CD4-positive, alpha-beta T cell treated with Interleukin-4 for 4 hours (primary cell): ENCODE measurements around the gene ZNF385C.

Source experiments
- DNase-seq: peaks from one replicate; pipeline ENCODE4 v3.0.0-alpha.2; 2020

ZNF385C gene

DNA sequence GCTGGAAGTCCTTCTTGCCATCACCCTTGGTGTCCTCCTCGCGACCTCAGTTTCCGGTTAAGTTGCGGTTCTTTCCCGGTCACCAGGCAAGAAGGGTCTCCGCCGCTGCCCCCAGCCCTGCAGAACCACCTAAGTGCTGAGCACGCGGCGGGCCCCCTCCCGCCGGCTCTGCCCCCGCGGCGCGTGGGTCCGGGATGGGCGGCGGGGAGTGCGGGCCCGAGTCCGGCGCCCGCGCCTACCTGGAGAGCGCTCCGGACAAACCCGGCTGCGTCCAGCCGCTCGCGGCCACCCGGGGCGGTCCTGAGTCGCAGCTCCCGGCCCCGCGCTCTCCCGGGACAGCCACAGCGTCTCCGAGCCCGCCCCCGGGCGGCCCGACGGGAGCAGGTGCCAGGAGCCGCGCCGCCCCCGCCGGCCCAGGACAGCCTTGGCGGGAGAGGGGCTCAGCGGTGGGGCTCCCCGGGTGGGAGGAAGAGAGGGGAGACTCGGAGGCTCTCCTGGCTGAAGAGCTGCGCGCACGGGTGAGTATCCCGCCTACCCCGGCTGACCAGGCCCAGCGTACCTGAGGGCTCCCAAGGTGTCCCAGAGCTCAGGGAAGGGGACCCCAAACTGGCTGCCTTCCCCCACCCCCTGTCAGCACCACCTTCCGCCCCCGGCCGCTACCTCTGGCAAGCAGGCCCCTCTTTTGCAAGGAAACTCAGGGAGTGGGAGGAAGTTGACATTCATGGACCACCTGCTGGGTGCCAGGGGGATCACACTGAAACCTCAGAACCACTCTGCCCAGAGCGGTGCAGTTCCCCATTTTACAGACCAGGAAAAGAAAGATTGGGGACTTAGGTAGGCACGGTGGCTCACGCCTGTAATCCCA lies 25.7 kb downstream of the ZNF385C start:
- no peak for DNase-seq

DNA sequence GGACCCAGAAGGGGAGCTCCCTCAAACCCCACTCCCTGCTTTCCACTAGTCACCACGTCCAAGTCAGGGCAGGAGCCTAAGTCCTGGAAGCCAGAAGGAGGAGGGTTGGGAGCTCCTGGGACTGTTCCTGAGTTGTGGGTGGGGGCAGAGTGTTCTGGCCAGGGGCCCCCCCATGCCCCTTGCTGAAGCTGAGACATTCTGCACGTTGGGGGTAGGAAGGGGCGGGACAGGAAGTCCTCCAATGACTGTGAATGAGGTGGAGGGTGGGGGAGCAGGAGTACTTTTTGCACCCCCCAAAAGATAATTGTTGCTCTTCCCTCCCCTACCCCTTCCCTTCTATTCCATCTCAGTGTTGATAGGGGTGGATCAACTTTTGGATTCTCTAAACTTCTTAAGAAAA lies 26.5 kb downstream of the ZNF385C start:
- no peak for DNase-seq

DNA sequence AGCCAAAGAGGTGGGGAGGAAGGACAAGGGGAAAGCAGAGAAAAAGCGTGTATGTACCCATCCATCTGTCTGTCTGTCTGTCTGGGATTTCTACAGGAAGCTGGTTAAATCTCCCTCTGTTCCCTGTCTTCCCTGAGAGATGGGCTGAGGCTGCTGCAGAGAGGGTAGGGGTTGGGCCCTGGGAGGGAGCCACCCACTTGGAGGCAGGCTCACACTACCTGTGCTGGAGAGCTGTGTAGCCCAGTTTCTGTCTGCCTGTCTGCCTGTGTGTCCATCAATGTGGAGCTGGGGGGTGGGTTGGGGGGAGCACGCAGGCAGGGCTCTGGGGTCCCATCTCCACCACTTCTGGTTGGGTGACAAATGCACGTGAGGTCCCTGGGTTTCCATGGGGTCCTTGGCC lies 29.3 kb downstream of the ZNF385C start:
- DNase-seq, result no peak

- DNase-seq, result peak; percentile 62
Observed at GRCh38 chr17:42067371-42068091, 30.7 kb downstream of the ZNF385C start.

DNA sequence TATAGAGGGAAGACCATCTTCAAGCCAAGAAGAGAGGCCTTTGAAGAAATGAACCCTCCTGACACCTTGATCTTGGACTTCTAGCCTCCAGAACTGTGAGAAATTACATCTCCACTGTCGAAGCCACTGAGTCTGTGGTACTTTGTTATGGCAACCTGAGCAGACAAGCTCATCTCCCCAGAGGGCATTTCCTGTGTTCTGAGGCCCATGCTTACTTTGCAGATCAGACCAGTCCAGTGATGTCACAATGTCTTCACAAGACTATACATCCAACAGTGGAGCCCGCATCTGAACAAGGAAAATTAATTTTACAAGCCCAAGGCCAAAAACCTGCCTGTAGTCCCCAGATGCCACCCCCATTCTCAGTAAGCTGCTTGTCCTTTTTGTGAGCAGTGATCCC lies 33.1 kb downstream of the ZNF385C start:
- no peak for DNase-seq

- DNase-seq, result no peak
Observed at GRCh38 chr17:42062681-42063080, 35.6 kb downstream of the ZNF385C start.

DNA sequence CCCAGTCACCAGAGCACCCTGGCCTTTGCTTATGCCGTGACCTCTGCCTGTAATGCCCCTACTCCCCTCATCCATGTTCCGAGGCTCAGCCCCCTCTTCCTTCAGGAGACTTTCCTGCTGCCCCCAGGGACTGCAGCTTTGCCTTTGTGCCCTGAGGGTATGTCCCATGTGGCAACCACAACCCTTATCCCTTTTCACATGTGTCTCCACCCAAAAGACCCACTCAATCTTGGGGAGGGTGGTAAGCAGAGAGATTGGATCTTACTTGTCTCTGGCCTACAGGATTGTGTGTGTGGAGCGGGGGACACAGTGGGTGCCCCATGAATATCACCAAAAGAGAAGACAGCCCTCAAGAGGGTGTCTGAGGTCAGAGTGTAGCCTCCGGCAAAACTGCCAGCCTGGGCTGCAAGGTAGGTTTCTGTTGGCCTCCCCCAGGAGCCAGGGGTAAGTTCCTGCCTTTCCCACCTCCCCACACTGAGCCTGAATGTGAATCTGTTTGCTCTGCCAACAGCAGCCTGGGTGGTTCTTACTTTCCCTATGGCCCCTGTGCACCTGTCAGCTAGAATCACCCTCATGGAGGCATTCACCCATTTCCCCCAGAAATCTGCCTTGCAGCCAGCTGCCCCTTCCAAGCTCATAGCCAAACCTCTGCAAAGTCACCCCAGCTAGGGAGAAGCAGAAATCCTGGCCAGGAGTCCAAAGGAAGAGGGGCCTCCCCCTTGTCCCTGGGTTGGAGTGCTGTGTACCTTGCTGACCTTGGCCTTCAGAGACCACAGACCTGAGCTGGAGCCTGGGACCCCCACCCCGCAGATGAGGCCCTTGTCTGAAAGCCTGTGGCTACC lies 36.4 kb downstream of the ZNF385C start:
- no peak for DNase-seq

DNA sequence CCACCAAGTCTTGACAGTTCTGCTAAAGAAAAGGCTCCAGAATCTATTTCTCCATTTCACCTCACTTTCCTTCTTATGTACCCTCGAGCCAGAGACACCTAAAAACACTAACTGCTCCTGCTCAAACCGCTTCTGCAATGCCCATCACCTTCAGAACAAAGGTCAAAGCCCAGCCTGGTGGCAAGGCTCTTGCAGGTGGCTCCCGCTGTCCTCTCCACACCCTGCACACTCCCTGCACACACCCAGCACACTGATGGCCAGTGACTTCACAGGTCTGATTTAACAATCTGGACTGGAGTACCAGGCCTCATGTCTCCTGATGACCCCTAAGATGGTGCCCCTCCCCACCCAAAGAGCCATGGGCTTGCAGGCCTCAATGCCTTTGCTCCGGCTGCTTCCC lies 38.0 kb downstream of the ZNF385C start:
- no peak for DNase-seq

DNA sequence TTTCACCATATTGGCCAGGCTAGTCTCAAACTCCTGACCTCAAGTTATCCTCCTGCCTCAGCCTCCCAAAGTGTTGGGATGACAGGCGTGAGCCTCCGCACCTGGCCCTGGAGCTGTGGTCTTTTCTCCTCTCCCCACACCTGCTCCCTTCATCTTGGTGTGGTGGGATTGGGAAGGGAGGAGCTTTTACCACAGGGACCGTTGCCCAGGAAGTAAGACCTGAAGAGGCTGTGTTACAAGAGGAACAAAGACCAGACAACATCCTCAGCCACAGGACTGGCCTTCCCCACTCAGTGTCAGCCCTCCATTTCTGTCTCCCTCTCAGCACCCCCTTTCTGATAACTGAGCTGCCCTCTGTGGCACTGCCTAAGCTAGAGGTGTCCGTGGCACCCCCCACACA lies 38.5 kb downstream of the ZNF385C start:
- no peak for DNase-seq

GRCh38 chr17:42058063-42058462 lies 40.2 kb downstream of the ZNF385C start:
- no peak for DNase-seq

DNA sequence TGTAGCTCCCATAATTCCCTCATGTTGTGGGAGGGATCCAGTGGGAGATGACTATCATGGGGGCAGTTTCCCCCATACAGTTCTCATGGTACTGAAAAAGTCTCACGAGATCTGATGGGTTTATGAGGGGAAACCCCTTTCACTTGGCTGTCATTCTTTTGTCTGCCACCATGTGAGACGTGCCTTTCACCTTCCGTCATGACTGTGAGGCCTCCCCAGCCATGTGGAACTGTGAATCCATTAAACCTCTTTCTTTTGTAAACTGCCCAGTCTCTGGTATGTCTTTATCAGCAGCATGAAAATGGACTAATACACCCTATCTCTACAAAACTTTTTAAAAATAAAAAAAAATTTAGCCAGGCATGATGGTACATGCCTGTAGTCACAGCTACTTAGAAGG lies 41.6 kb downstream of the ZNF385C start:
- no peak for DNase-seq

- DNase-seq, result no peak
Observed at GRCh38 chr17:42055496-42055895, 42.8 kb downstream of the ZNF385C start.

DNA sequence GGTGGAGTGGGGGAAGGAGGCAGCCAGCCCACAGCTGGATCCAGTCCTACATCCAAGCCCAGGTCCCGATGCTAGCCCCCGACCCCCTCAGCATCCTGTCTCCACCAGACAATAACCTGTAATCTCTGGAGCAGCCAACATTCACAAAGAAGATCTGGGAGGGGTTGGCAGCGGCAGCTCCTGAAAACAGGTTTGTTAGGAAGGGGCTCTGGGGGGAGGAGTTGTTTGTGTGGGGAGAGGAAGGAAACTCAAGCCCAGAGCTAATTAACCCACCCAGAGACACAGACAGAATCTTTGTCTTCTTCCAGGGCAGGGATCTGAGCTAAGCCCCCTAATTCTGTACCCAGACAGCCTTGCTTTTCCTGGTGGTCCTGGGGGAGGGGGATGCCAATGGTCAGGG lies 43.2 kb downstream of the ZNF385C start:
- DNase-seq, result no peak

DNA sequence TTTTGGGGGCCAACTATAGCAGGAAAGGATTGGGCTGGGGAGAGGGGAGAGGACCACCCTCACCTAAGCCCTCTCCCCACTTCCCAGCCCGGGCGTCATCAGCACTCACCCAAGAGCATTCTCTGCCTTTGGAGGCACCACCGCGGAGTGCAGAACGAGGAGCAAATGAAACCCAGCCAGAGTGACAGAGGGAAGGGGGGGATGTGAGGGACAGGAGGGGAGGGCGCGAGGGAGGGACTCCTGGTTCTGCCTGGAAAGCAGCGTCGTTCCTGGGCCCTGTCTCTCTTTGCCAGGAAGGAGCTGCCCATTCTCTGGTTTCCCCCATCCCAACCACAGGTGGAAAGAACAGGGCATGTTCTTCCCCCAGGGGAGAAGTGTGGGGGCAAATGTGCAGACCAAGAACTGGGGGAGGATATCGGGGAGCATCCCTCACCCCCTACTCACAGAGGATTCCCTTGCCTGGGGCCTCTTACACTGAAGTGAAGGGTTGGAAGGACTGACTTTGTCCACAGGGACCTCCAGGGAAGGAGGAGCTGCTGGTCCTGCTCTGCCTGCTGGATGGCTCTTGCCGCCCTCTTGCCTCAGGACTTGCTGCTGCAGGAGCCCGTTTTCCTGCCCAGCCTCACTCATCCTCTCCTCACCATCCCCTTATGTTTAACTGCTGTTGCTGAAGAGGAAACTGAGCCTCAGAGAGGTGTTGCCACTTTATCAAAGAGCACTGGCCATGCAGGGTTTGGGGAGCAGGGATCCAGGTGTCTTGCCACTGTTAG lies 44.4 kb downstream of the ZNF385C start:
- DNase-seq, result no peak

GRCh38 chr17:42052346-42052877 lies 45.9 kb downstream of the ZNF385C start:
- DNase-seq, result no peak

DNA sequence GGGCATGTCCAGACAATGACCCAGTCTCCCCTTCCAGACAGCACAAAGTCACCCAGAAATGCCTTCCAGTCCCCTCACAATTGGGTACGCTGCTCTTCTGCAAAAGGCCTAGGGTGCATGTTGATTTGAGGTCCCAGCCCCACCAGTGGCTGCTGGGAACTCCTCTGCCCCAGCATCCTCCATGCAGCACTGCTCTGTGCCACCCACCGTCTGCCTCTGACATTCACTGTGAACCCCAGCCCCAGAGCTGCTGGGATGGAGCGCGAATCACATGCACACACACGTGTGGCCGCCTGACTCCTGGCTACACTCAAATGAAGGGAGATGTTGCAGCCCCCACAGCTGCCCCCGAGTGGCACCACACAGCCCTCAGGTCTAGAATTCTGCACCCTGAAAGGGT lies 46.6 kb downstream of the ZNF385C start:
- DNase-seq, result no peak

DNA sequence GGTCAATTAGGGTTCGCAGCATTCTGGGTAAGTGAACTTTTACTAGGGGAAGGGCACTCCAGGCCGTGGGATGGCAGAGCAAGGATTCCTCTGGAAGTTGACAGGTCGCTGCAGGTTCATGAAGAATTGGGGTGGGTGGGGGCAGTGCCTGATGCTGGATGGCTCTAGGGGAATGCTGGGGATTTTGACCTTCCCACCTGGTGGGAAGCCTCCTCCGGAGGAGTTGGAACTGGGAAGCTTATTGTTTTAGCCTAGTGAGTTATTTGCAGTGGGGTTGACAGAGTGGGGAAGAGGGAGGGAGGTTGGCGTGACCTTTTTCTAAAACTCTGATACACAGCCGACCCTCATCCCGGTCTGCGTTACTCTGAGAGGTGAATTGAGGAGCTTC lies 47.3 kb downstream of the ZNF385C start:
- DNase-seq, result no peak

- peak; percentile 26 for DNase-seq
Observed at GRCh38 chr17:42050393-42051012, 47.8 kb downstream of the ZNF385C start, which contains the start of gene C17orf113. Gene C17orf113 (minus strand): TSS chr17:42050601. CDS start chr17:42043376, 7,225 bp downstream.

DNA sequence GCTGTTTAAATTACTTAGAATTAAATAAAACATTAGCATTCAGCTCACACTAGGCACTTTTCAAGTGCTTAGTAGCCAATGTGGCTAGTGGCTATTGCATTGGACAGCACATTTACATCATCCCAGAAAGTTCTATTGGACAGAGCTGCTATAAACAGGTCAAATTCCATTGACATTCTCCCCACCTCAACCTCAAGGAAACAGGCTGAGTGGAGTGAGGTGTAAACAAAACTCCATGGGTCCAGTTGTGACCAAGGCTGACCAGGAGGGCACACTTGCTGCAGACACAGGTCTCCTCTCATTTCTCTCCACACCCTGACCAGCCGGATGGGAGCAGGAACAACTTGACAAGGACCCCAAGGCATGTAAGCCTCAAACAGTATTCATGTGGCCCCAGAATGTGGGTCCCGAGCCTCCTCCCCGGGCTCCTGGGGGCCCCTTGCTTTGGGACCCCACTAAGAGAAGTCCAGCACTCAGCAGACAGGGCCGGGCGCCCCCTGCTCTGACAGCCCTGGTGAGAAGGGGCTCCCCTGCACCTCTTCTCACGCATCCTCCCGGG lies 48.4 kb downstream of the ZNF385C start:
- no peak for DNase-seq

DNA sequence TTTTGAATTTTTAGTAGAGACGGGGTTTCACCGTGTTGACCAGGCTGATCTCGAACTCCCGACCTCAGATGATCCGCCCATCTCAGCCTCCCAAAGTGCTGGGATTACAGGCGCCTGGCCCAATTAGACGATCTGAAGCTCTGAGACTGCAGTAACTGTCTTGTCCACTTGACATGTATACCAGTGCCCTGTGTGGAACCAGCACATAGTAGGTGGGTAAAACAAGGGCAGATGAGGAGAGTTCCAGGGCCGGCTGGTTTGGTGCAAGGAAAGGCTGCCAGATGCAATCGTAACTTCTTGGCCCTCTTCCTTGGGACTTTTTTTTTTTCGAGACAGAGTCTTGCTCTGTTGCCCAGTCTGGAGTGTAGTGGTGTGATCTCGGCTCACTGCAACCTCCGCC lies 50.9 kb downstream of the ZNF385C start:
- DNase-seq, result no peak

GRCh38 chr17:42045719-42046118 lies 52.6 kb downstream of the ZNF385C start:
- no peak for DNase-seq
